GM19023 (cell line): ENCODE results near the gene MFSD12.

Source experiments
- ATAC-seq: cut with Tn5 transposase; IDR thresholded peaks from one replicate; pipeline ENCODE4 v1.9.1; 2021; ENCODE audit warnings: mild to moderate bottlenecking, moderate library complexity; ENCODE audit not compliant: unreplicated experiment

MFSD12 gene

GRCh38 chr19:3557461-3558248 is at the start of gene MFSD12:
Gene MFSD12 (minus strand): TSS chr19:3557586. CDS start chr19:3557403, 183 bp downstream.
- ATAC-seq = peak; percentile 83

GRCh38 chr19:3606690-3607289 is 49.4 kb upstream of the MFSD12 start, which contains the start of gene TBXA2R:
Gene TBXA2R (minus strand): TSS chr19:3606875. CDS start chr19:3600634, 6,241 bp downstream.
- ATAC-seq = no peak

- ATAC-seq = no peak
Measured at GRCh38 chr19:3606174-3606689, 48.8 kb upstream of the MFSD12 start.

GRCh38 chr19:3605770-3606169 is 48.4 kb upstream of the MFSD12 start:
- no peak for ATAC-seq

GRCh38 chr19:3605361-3605760 is 48.0 kb upstream of the MFSD12 start:
- ATAC-seq = no peak

- ATAC-seq = no peak
Measured at GRCh38 chr19:3604987-3605343, 47.6 kb upstream of the MFSD12 start.

GRCh38 chr19:3604227-3604986 is 47.0 kb upstream of the MFSD12 start:
- no peak for ATAC-seq

- ATAC-seq = no peak
Measured at GRCh38 chr19:3603121-3603811, 45.9 kb upstream of the MFSD12 start.

- ATAC-seq = no peak
Measured at GRCh38 chr19:3601021-3601420, 43.6 kb upstream of the MFSD12 start.

GRCh38 chr19:3599776-3600187 is 42.4 kb upstream of the MFSD12 start:
- no peak for ATAC-seq

- ATAC-seq = no peak
Measured at GRCh38 chr19:3595521-3596061, 38.2 kb upstream of the MFSD12 start.

GRCh38 chr19:3593156-3593555 is 35.8 kb upstream of the MFSD12 start:
- ATAC-seq = no peak

GRCh38 chr19:3591876-3592613 is 34.7 kb upstream of the MFSD12 start:
- no peak for ATAC-seq

- ATAC-seq = no peak
Measured at GRCh38 chr19:3590991-3591659, 33.7 kb upstream of the MFSD12 start.

GRCh38 chr19:3589949-3590348 is 32.6 kb upstream of the MFSD12 start:
- no peak for ATAC-seq

- ATAC-seq = no peak
Measured at GRCh38 chr19:3589439-3589838, 32.1 kb upstream of the MFSD12 start.

- no peak for ATAC-seq
Measured at GRCh38 chr19:3586707-3587346, 29.4 kb upstream of the MFSD12 start.

GRCh38 chr19:3586127-3586626 is 28.8 kb upstream of the MFSD12 start:
- ATAC-seq = no peak
